Osteoblast (primary cell): ENCODE measurements around the gene TSPYL4. TPM values are rescaled to one million over a fixed set of nuclear protein-coding genes. Genes with fewer than 3 reads are reported as not detected.

Experiments
- DNase-seq: peaks from one replicate; pipeline ENCODE4 v3.0.0; 2011; ENCODE audit warnings: low spot score, mixed read lengths; ENCODE audit not compliant: insufficient read length; ENCODE audit errors: missing footprints
- H2AFZ ChIP-seq: 2 replicates; pipeline ENCODE4 v1.6.0; 2011; ENCODE audit warnings: mild to moderate bottlenecking, low read length
- H3K27ac ChIP-seq: 2 replicates; pipeline ENCODE4 v1.5.1; 2011; ENCODE audit warnings: mild to moderate bottlenecking, low read depth, low read length, moderate library complexity
- H3K27me3 ChIP-seq: 2 replicates; pipeline ENCODE4 v1.6.0; 2012; ENCODE audit warnings: mild to moderate bottlenecking, control low read depth, inconsistent platforms, low read length, moderate library complexity; ENCODE audit not compliant: insufficient read depth
- H3K36me3 ChIP-seq: 2 replicates; pipeline ENCODE4 v1.5.1; 2011; ENCODE audit warnings: mild to moderate bottlenecking, low read length, control low read depth, moderate library complexity; ENCODE audit not compliant: insufficient read depth
- H3K4me1 ChIP-seq: 2 replicates; pipeline ENCODE4 v1.5.1; 2011; ENCODE audit warnings: mild to moderate bottlenecking, low read length, control low read depth, moderate library complexity; ENCODE audit not compliant: insufficient read depth
- H3K4me2 ChIP-seq: 2 replicates; pipeline ENCODE4 v1.6.0; 2011; ENCODE audit warnings: mild to moderate bottlenecking, low read length; ENCODE audit not compliant: insufficient read depth
- H3K4me3 ChIP-seq: fragments of 200-600 bp; sonication (generic); 3 replicates; pipeline ENCODE4 v1.5.1; 2012; ENCODE audit warnings: mild to moderate bottlenecking, low read length, inconsistent platforms; ENCODE audit not compliant: insufficient read depth
- H3K79me2 ChIP-seq: 2 replicates; pipeline ENCODE4 v1.6.0; 2012; ENCODE audit warnings: mild to moderate bottlenecking, low read length, control low read depth, inconsistent platforms; ENCODE audit not compliant: insufficient read depth
- H3K9me3 ChIP-seq: 2 replicates; pipeline ENCODE4 v1.5.1; 2011; ENCODE audit warnings: low read depth, low read length, control low read depth
- H4K20me1 ChIP-seq: 2 replicates; pipeline ENCODE4 v1.6.0; 2012; ENCODE audit warnings: mild to moderate bottlenecking, low read length, control low read depth; ENCODE audit not compliant: insufficient read depth
- CTCF ChIP-seq: IDR thresholded peaks from 2 replicates; pipeline ENCODE4 v1.5.1; 2011; ENCODE audit warnings: mild to moderate bottlenecking, low read depth, low read length, moderate library complexity; ENCODE audit errors: extremely low read depth
- total RNA-seq: library from RNA; depleted of rRNA; stranded (reverse); fragments of >200 nt; gene quantifications from 2 replicates; pipeline ENCODE4 v1.2.3, GENCODE V29; 2012

Gene TSPYL4
- total RNA-seq, 1 donor = 24.6 TPM

- Histone ChIP-seq H3K27me3 (no peaks in the 10 kb centered on the region), H3K27ac (no peak overlapping the region), H4K20me1 (peaks cover 9% of the 10 kb centered on the region), H3K9me3 (no peaks in the 10 kb centered on the region), H3K4me2 (no peak overlapping the region), H3K36me3 (peaks cover 3% of the 10 kb centered on the region), H3K79me2 (peaks cover 20% of the 10 kb centered on the region), H3K4me1 (peaks cover 11% of the 10 kb centered on the region), H2AFZ (no peak overlapping the region), H3K4me3 (no peak overlapping the region)
- DNase-seq = no peak
- no peak for TF ChIP-seq CTCF
Measured at GRCh38 chr6:116283191-116283590, 29.3 kb upstream of the TSPYL4 start.

- Histone ChIP-seq H3K9me3 (no peaks in the 10 kb centered on the region), H3K36me3 (peaks cover 6% of the 10 kb centered on the region), H3K4me1 (peaks cover 15% of the 10 kb centered on the region), H2AFZ (no peak overlapping the region), H3K79me2 (peaks cover 25% of the 10 kb centered on the region), H3K27ac (no peak overlapping the region), H3K4me3 (no peak overlapping the region), H4K20me1 (peaks cover 14% of the 10 kb centered on the region), H3K4me2 (no peak overlapping the region), H3K27me3 (no peaks in the 10 kb centered on the region)
- DNase-seq = no peak
- TF ChIP-seq CTCF = no peak
Measured at GRCh38 chr6:116282698-116283097, 28.8 kb upstream of the TSPYL4 start.

GRCh38 chr6:116280933-116281316 lies 27.1 kb upstream of the TSPYL4 start:
- H3K4me1 ChIP-seq = peaks cover 22% of the 10 kb centered on the region
- no peaks in the 10 kb centered on the region for H3K27me3 ChIP-seq
- peaks cover 43% of the 10 kb centered on the region for H3K79me2 ChIP-seq
- peak overlapping the region; percentile 97 for H3K4me2 ChIP-seq
- no peak for DNase-seq
- H3K9me3 ChIP-seq = no peaks in the 10 kb centered on the region
- peak overlapping the region; percentile 98 for H3K27ac ChIP-seq
- TF ChIP-seq CTCF = no peak
- H2AFZ ChIP-seq = peak overlapping the region; percentile 96
- peak overlapping the region; percentile 98 for H3K4me3 ChIP-seq
- H3K36me3 ChIP-seq = peaks cover 6% of the 10 kb centered on the region
- H4K20me1 ChIP-seq = peaks cover 30% of the 10 kb centered on the region

- H3K9me3 ChIP-seq = no peaks in the 10 kb centered on the region
- H3K79me2 ChIP-seq = peaks cover 49% of the 10 kb centered on the region
- peak overlapping the region; percentile 98 for H3K27ac ChIP-seq
- peaks cover 6% of the 10 kb centered on the region for H3K36me3 ChIP-seq
- peak overlapping the region; percentile 96 for H2AFZ ChIP-seq
- no peaks in the 10 kb centered on the region for H3K27me3 ChIP-seq
- peaks cover 25% of the 10 kb centered on the region for H3K4me1 ChIP-seq
- peak overlapping the region; percentile 98 for H3K4me3 ChIP-seq
- H4K20me1 ChIP-seq = peaks cover 33% of the 10 kb centered on the region
- no peak for TF ChIP-seq CTCF
- peak; percentile 22 for DNase-seq
- peak overlapping the region; percentile 97 for H3K4me2 ChIP-seq
Measured at GRCh38 chr6:116280161-116280932, 26.5 kb upstream of the TSPYL4 start.
